Activated effector memory CD4-positive, alpha-beta T cell treated with Interleukin-2 at 50 U/mL for 16 hours (primary cell): ENCODE data around the gene KCNJ5.

Source experiments
- DNase-seq: peaks from one replicate; pipeline ENCODE4 v3.0.0-alpha.2; 2020

Gene KCNJ5

GRCh38 chr11:128872094-128872493 lies 19.1 kb upstream of the KCNJ5 start:
- DNase-seq: no peak

GRCh38 chr11:128872594-128872993 lies 18.6 kb upstream of the KCNJ5 start:
- DNase-seq: no peak

GRCh38 chr11:128874427-128874826 lies 16.7 kb upstream of the KCNJ5 start:
- DNase-seq: no peak

- DNase-seq: no peak
Observed at GRCh38 chr11:128876133-128876650, 15.0 kb upstream of the KCNJ5 start.

GRCh38 chr11:128877726-128878125 lies 13.4 kb upstream of the KCNJ5 start:
- DNase-seq: no peak

GRCh38 chr11:128878455-128878854 lies 12.7 kb upstream of the KCNJ5 start:
- no peak for DNase-seq

GRCh38 chr11:128879817-128880216 lies 11.3 kb upstream of the KCNJ5 start:
- DNase-seq: no peak

- DNase-seq: no peak
Observed at GRCh38 chr11:128881221-128881620, 9.9 kb upstream of the KCNJ5 start.

GRCh38 chr11:128882451-128882850 lies 8.7 kb upstream of the KCNJ5 start:
- DNase-seq: no peak

GRCh38 chr11:128884054-128884453 lies 7.1 kb upstream of the KCNJ5 start:
- no peak for DNase-seq

GRCh38 chr11:128884703-128885338 lies 6.3 kb upstream of the KCNJ5 start:
- no peak for DNase-seq

- DNase-seq: no peak
Observed at GRCh38 chr11:128886406-128887124, 4.6 kb upstream of the KCNJ5 start.

- DNase-seq: no peak
Observed at GRCh38 chr11:128888034-128888985, 2.8 kb upstream of the KCNJ5 start.

- DNase-seq: no peak
Observed at GRCh38 chr11:128889657-128890213, 1.4 kb upstream of the KCNJ5 start.

- no peak for DNase-seq
Observed at GRCh38 chr11:128890216-128890542, 977 bp upstream of the KCNJ5 start.

- DNase-seq: no peak
Observed at GRCh38 chr11:128891913-128892398, 800 bp downstream of the KCNJ5 start.

- no peak for DNase-seq
Observed at GRCh38 chr11:128892866-128893565, 1.9 kb downstream of the KCNJ5 start.

GRCh38 chr11:128893578-128894285 lies 2.6 kb downstream of the KCNJ5 start:
- DNase-seq: no peak

- DNase-seq: no peak
Observed at GRCh38 chr11:128894286-128894681, 3.1 kb downstream of the KCNJ5 start.

GRCh38 chr11:128894685-128895084 lies 3.5 kb downstream of the KCNJ5 start:
- no peak for DNase-seq

- DNase-seq: no peak
Observed at GRCh38 chr11:128895526-128895925, 4.4 kb downstream of the KCNJ5 start.

- DNase-seq: no peak
Observed at GRCh38 chr11:128896356-128896755, 5.2 kb downstream of the KCNJ5 start.
